Heart right ventricle (tissue), 16 donors: ENCODE data around the gene SCMH1. TPM values are rescaled to one million over a fixed set of nuclear protein-coding genes. Genes with fewer than 3 reads are reported as not detected.

Experiments used
- ATAC-seq, 8 donors: fragments of 200-7000 bp; cut with Tn5 transposase; one replicate each; pipeline ENCODE4 v1.9.1; 2020; ENCODE audit warnings: mild to moderate bottlenecking in 8 of 8, moderate library complexity in 8 of 8, moderate number of reproducible peaks in 1 of 8
- DNase-seq, 2 donors: peaks; one replicate each; pipeline ENCODE4 v3.0.0-alpha.2; 2020
- H3K27ac ChIP-seq, 10 donors: fragments of 200-600 bp; sonication (generic) in 2 of 10; one replicate each; pipeline versions ENCODE4 v1.5.0 to v1.8.0; 2020 to 2022; ENCODE audit warnings: mild to moderate bottlenecking in 3 of 10
- H3K27me3 ChIP-seq, 7 donors: fragments of 200-600 bp; one replicate each; pipeline ENCODE4 v1.8.0; 2021 to 2022; ENCODE audit warnings: mild to moderate bottlenecking in 2 of 7
- H3K36me3 ChIP-seq, 9 donors: fragments of 200-600 bp; sonication (generic) in 1 of 9; one replicate each; pipeline versions ENCODE4 v1.5.0 to v1.8.0; 2020 to 2022; ENCODE audit warnings: mild to moderate bottlenecking in 2 of 9
- H3K4me1 ChIP-seq, 9 donors: fragments of 200-600 bp; sonication (generic) in 1 of 9; one replicate each; pipeline versions ENCODE4 v1.5.0 to v1.8.0; 2020 to 2022; ENCODE audit warnings: mild to moderate bottlenecking in 4 of 9
- H3K4me3 ChIP-seq, 10 donors: fragments of 200-600 bp; sonication (generic) in 2 of 10; one replicate each; pipeline versions ENCODE4 v1.5.0 to v1.8.0; 2020 to 2022; ENCODE audit warnings: mild to moderate bottlenecking in 7 of 10, moderate library complexity in 2 of 10
- H3K9me3 ChIP-seq, 11 donors: fragments of 200-600 bp in 10 of 11; sonication (generic) in 2 of 11; one replicate each; pipeline versions ENCODE4 v1.5.0 to v1.8.0; 2013 to 2022; ENCODE audit warnings: mild to moderate bottlenecking in 2 of 11, control low read depth in 1 of 11, moderate library complexity in 1 of 11
- CTCF ChIP-seq, 9 donors: fragments of 200-600 bp; sonication (generic) in 2 of 9; IDR thresholded peaks; one replicate each; pipeline versions ENCODE4 v1.5.0 to v1.8.0; 2021 to 2022; ENCODE audit warnings: antibody characterized with exemption in 9 of 9, mild to moderate bottlenecking in 5 of 9, moderate library complexity in 1 of 9
- WGBS, 2 donors: extraction: QIAGEN DNeasy Blood & Tissue Kit; methylation state at CpG; one replicate each; pipeline ENCODE4 v1.1.7; 2013; ENCODE audit warnings: inconsistent platforms in 1 of 2; 5-methylcytosine and 5-hydroxymethylcytosine counted together
- intact Hi-C, 10 donors: fragments of 100-400 bp; cut with DNase I; formaldehyde crosslinking; loops; one replicate each; pipeline versions ENCODE4 v1.11.1 to v1.14.2; 2022
- polyA plus RNA-seq, 2 donors: library from polyadenylated mRNA; stranded (reverse); fragments of 200-250 nt; gene quantifications; one replicate each; pipeline ENCODE4 v1.2.3, GENCODE V29; 2013
- total RNA-seq, 10 donors: library from RNA; stranded (reverse); fragmentation: NEBNext Ultra II Directional in 3 of 10; extraction: Animal tissue kit (Norgen Biotek cat#: 25700) in 3 of 10; gene quantifications; one replicate each; pipeline versions ENCODE4 v1.2.1 to v1.2.4, GENCODE V29; 2021 to 2023
- donor health status: Arrhythmogenic right ventricular cardiomyopathy.
- donor health status: ischemic (EF 13 %, LVEDD 7.1; RV severe dilation, severe dysfunction).
- donor health status: healthy with polysubstance abuse.
- donor health status: DM: no; HTN: yes; CAD: no.
- donor health status: DM: no; HTN: no; CAD: no.
- donor health status: ischemic (EF 25% LVEDD 6.9; RV normal size, moderate dysfunction).
- donor health status: ischemic (EF 25% LVEDD 5.7; RV mildly dilated, moderate dysfunction).
- donor health status: healthy.
- donor health status: DM: yes; HTN: yes; CAD: no.
- donor health status: Ischemic cardiomyopathy.
- donor health status: ischemic (EF 35%, LVEDD 5.7; RV mildly dilated, moderate dysfunction).
- donor health status: nonischemic (EF 11% LVEDD 7.7; RV severe dilation, severe dysfunction).
- donor health status: DM: yes; HTN: yes; CAD: no.
- donor health status: PGD.
- donor health status: ischemic (EF 29% LVEDD 5.4; RV normal size, mild dysfunction).
- donor health status: nonischemic (EF 23%, LVEDD 6.1; RV moderate dilation, normal function).

The SCMH1 gene
- total and polyA plus RNA-seq, 12 donors, result 29.6 to 53.5 (median 43.8) TPM

GRCh38 chr1:41286486-41286885, 44.4 kb upstream of the SCMH1 start:
- Histone ChIP-seq H3K4me1 (peaks cover 0 to 9% (median 0%) of the 10 kb centered on the region in 9 donors), H3K9me3 (no peaks in the 10 kb centered on the region), H3K27ac (no peak overlapping the region), H3K36me3 (no peaks in the 10 kb centered on the region), H3K4me3 (no peak overlapping the region), H3K27me3 (peaks cover 0 to 32% (median 13%) of the 10 kb centered on the region in 7 donors)
- 49 to 55% methylated on average over 3 of the region's 3 CpGs for WGBS, 2 donors
- intact Hi-C loops, result no loop called here
- no peak for TF ChIP-seq CTCF (IDR thresholded peaks at IDR 0.05)
- ATAC-seq (no peak), DNase-seq (no peak)

DNA sequence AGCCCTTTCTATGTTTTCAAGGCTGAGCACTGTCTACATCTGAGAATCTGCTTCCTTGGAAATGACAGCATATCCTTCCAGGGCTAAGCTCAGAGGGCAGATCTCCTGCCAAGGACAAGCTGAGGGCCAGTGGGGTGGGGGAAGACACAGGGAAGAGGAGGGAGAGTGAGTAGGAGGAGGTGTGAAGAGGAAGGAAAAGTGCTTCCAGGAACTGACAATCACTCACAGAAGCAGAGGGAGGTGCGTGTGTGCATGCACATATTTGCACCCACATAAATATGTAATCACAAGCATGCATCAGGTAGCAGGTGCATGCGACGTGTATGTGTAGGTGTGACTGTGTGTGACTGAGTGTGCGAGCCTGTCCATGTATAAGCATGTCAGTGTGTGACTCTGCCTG, 43.7 kb upstream of the SCMH1 start:
- Histone ChIP-seq H3K4me3 (no peak overlapping the region), H3K27ac (no peak overlapping the region), H3K9me3 (no peaks in the 10 kb centered on the region), H3K36me3 (no peaks in the 10 kb centered on the region), H3K27me3 (peaks cover 0 to 32% (median 10%) of the 10 kb centered on the region in 7 donors), H3K4me1 (peaks cover 0 to 9% (median 0%) of the 10 kb centered on the region in 9 donors)
- TF ChIP-seq CTCF (IDR thresholded peaks at IDR 0.05), result no peak
- peak in 1 of 8 donors; percentile 15 for ATAC-seq
- intact Hi-C loops, result no loop called here
- DNase-seq, result no peak
- 61 to 73% methylated on average over 4 of the region's 4 CpGs for WGBS, 2 donors

- no peak for DNase-seq
- TF ChIP-seq CTCF (IDR thresholded peaks at IDR 0.05), result no peak
- 73 to 91% methylated on average over 2 of the region's 2 CpGs for WGBS, 2 donors
- no peak overlapping the region for H3K27ac ChIP-seq
- ATAC-seq, result no peak
- H3K36me3 ChIP-seq, result no peaks in the 10 kb centered on the region
- peaks cover 0 to 17% (median 3%) of the 10 kb centered on the region in 7 donors for H3K27me3 ChIP-seq
- intact Hi-C loops, result loop anchor here in 6 of 10 donors (5.0 kb wide), 2 partner anchors 133 to 148 kb away; no protein-coding TSS in a partner anchor
- peaks cover 0 to 9% (median 0%) of the 10 kb centered on the region in 9 donors for H3K4me1 ChIP-seq
- no peaks in the 10 kb centered on the region for H3K9me3 ChIP-seq
- no peak overlapping the region for H3K4me3 ChIP-seq
Measured at GRCh38 chr1:41284121-41284520, 42.0 kb upstream of the SCMH1 start.

- peak; percentile 27 to 44 for DNase-seq
- 38 to 45% methylated on average over 9 of the region's 9 CpGs for WGBS, 2 donors
- Histone ChIP-seq H3K27ac (no peak overlapping the region), H3K4me1 (peaks cover 0 to 9% (median 0%) of the 10 kb centered on the region in 9 donors), H3K4me3 (no peak overlapping the region), H3K9me3 (no peaks in the 10 kb centered on the region), H3K27me3 (peaks cover 0 to 19% (median 5%) of the 10 kb centered on the region in 7 donors), H3K36me3 (no peaks in the 10 kb centered on the region)
- intact Hi-C loops, result loop anchor here in 6 of 10 donors (2.0 to 5.0 kb wide), 3 partner anchors 134 to 150 kb away; no protein-coding TSS in a partner anchor
- ATAC-seq, result peak; percentile 40 to 74 (median 65)
- TF ChIP-seq CTCF (IDR thresholded peaks at IDR 0.05), result peak; percentile 47 to 85 (median 79)
Measured at GRCh38 chr1:41282679-41283317, 40.7 kb upstream of the SCMH1 start.
